ENCODE data around the gene HCRTR1.

Gene HCRTR1

GRCh38 chr1:31620631-31621497 is 3.4 kb downstream of the HCRTR1 start:
- H3K27ac ChIP-seq = no peak overlapping the region
- TF ChIP-seq ZFX (IDR thresholded peaks at IDR 0.05; ENCODE audit: borderline replicate concordance) = no peak
- TF ChIP-seq CTCF (IDR thresholded peaks at IDR 0.05) = no peak

- no peak overlapping the region for H3K27ac ChIP-seq
- TF ChIP-seq CTCF (IDR thresholded peaks at IDR 0.05) (no peak), ZFX (IDR thresholded peaks at IDR 0.05; ENCODE audit: borderline replicate concordance) (no peak)
These were observed 4.0 kb downstream of the HCRTR1 start for GRCh38 chr1:31621498-31621820.

- TF ChIP-seq CTCF (IDR thresholded peaks at IDR 0.05) (no peak), ZFX (IDR thresholded peaks at IDR 0.05; ENCODE audit: borderline replicate concordance) (no peak)
- H3K27ac ChIP-seq = no peak overlapping the region
These were observed 4.6 kb downstream of the HCRTR1 start for GRCh38 chr1:31621847-31622730.

- TF ChIP-seq CTCF (IDR thresholded peaks at IDR 0.05) (no peak), ZFX (IDR thresholded peaks at IDR 0.05; ENCODE audit: borderline replicate concordance) (no peak)
These were observed 5.9 kb downstream of the HCRTR1 start for GRCh38 chr1:31623365-31623764.

GRCh38 chr1:31624309-31624708 is 6.8 kb downstream of the HCRTR1 start:
- TF ChIP-seq ZFX (IDR thresholded peaks at IDR 0.05; ENCODE audit: borderline replicate concordance) (no peak), CTCF (IDR thresholded peaks at IDR 0.05) (no peak)
- no peak overlapping the region for H3K27ac ChIP-seq

More at GRCh38 chr1:31623365-31623764, 5.9 kb downstream of the HCRTR1 start:
- no peak overlapping the region for H3K27ac ChIP-seq

GRCh38 chr1:31624731-31625514 is 7.4 kb downstream of the HCRTR1 start:
- no peak overlapping the region for H3K27ac ChIP-seq
- TF ChIP-seq ZFX (IDR thresholded peaks at IDR 0.05; ENCODE audit: borderline replicate concordance) (no peak), CTCF (IDR thresholded peaks at IDR 0.05) (no peak)
